Measurements from ENCODE around the gene HSPA12B.
"Not testable (repeated sequence)": the region's sequence is repeated elsewhere in the genome, so short reads cannot be mapped to it uniquely, and the experiment has no call there.

The HSPA12B gene

DNA sequence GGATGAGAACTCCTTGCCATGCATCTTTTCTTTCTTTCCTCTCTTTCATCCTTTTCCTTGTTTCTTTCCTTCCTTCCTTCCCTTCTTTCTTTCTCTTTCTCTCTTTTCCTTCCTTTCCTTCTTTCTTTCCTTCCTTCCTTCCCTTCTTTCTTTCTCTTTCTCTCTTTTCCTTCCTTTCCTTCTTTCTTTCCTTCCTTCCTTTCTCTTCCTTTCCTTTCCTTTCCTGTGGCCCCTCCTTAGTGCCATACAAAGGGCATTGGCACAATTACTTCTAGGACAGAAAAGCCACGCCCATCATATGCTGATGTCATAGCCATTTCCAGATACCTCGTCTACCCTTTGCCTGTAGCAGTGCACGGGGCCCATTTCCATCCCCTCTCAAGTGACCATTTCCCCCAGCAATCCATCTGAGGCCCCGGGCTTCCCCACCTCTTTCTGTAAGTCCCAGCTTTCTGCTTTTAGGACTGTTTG, 56.2 kb downstream of the HSPA12B start:
- no peak for DNase-seq

GRCh38 chr20:3789201-3789600, 56.7 kb downstream of the HSPA12B start:
- not testable (repeated sequence) for DNase-seq

DNA sequence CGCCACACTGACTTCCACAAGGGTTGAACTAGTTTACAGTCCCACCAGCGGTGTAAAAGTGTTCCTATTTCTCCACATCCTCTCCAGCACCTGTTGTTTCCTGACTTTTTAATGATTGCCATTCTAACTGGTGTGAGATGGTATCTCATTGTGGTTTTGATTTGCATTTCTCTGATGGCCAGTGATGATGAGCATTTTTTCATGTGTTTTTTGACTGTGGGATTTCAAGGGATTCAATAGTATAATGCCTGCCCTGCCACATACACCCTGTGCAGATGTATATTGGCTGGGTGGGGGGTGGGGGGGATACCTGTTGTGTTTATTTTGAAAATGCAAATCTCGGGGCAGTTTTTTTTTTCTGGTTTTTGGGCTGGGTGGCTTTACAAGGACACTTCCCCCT, 61.7 kb downstream of the HSPA12B start:
- not testable (repeated sequence) for DNase-seq

GRCh38 chr20:3794701-3795420, 62.4 kb downstream of the HSPA12B start:
- DNase-seq = no peak

DNA sequence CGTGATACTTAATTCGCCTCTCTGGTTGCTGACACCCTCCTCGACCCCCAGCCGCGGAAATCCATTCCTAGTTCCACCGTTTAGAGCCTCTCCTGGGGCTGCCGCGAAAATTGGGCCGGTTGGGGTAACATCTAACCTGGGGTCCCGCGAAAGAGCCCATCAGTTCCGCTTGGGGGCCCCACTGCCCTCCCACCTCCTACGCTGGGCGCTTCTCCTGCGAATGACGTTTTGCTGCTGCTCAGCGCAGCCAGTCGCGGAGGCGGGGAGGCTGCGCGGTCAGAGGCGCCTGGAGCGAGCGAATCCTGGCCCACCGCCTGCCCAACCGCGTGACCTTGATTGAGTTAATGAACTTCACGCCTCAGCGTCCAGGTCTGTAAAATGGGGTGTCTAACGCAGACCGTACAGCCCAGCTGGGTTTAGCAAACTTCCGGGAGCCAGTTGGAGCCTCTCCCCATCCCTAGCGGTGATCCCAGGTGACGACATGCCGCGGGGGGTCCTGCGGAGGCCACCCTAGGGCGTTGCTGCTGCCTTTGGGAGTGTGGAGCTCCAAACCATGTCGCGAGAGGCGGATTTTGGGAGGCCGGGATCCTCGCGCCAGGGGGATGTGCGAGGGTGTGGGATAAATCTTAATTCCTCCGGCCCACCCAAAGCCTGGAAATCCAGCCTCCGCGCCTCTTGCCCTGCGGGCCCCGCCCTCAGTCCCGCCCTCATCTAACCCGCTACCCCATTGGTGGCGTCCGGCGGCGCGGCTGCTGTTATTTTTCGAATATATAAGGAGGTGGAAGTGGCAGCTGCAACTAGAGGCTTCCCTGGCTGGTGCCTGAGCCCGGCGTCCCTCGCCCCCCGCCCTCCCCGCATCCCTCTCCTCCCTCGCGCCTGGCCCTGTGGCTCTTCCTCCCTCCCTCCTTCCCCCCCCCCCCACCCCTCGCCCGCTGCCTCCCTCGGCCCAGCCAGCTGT, 63.3 kb downstream of the HSPA12B start, which contains the start of gene CDC25B:
Gene CDC25B (plus strand): TSS at position 800 of the 958 bp plus-strand sequence. CDS start 222 bp downstream, outside the sequence.
- peak; percentile 95 for DNase-seq

GRCh38 chr20:3796477-3797225, 64.2 kb downstream of the HSPA12B start:
- DNase-seq = no peak

DNA sequence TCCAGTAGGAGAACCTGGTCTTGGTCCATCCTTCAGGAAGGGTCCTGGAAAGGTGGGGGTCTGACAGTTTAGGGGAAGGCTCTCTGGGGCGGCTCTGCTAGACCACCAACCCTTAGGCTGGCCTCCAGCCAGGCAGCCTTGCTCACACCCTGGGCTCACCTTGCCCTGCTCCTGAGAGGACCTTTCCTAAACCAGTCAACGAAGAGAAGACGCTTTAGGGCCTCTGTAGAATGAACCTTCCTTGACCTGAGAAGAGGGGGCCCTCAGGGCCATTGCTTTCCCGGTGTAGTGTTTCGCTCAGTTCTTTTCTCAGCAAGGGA, 64.7 kb downstream of the HSPA12B start:
- no peak for DNase-seq

- peak; percentile 77 for DNase-seq
These were observed 65.3 kb downstream of the HSPA12B start for GRCh38 chr20:3797592-3798372.

DNA sequence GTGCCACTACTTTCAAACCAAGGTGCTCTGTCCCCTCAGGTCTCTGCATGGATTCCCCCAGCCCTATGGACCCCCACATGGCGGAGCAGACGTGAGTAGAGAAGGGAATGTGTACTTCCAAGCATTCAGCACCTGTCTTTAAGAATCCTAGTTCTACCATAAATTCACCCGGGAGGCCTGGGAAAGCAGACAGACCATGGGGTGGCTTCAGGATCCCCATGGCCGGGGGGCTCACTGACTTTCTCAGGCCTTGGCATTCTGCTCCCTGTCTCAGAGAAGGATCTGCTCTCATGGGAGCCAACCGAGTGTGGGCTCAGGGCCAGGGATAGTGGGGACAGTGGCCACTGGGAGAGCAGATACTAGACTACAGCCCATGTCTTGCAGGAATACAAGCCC, 65.9 kb downstream of the HSPA12B start:
- DNase-seq = no peak

DNA sequence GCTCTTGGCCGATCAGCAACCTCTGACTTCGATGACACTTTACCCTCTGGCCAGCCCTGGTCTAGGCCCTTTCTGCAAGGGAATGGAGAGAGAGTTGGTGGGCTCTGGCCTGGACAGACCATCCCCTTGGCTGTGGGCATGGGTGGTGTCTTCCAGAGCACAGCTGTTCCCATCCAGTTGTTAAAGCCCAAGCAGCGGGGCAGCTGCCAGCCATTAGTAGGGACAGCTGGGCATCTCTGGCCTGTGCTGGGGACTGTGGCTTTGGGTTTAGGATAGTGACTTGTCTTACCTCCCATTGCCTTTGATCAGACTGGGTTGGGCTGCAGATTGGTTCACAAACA, 66.4 kb downstream of the HSPA12B start:
- no peak for DNase-seq

GRCh38 chr20:3800256-3800877, 67.9 kb downstream of the HSPA12B start:
- DNase-seq = no peak

DNA sequence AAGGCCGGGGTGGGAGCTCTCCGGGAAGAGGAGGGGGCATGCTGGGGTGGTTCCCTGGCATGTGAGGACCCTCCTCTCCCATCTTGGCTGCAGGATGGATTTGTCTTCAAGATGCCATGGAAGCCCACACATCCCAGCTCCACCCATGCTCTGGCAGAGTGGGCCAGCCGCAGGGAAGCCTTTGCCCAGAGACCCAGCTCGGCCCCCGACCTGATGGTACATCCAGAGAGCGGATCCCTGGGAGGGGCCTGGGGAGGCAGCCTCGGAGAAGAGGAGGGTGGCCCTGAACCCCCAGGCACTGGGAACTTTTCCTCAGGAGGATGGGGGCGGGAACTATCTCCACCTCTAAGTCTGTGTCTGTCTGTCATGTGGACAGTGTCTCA, 68.4 kb downstream of the HSPA12B start:
- no peak for DNase-seq

DNA sequence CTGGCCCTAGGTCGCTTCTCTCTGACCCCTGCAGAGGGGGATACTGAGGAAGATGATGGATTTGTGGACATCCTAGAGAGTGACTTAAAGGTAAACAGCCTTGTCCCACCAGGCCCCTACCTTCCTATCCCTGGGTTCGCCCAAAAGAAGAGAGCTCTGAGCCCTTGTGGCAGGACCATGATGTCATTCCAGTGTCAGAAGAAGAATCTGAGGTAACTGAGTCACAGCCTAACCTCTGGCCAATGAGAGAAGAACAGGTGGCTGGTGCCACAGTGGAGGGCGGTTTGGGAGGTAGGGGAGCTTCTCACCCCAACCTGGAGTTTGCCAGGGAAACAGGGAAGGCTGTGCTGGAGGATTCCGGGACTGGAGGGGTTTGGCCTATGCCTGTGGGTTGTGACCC, 68.8 kb downstream of the HSPA12B start:
- no peak for DNase-seq

DNA sequence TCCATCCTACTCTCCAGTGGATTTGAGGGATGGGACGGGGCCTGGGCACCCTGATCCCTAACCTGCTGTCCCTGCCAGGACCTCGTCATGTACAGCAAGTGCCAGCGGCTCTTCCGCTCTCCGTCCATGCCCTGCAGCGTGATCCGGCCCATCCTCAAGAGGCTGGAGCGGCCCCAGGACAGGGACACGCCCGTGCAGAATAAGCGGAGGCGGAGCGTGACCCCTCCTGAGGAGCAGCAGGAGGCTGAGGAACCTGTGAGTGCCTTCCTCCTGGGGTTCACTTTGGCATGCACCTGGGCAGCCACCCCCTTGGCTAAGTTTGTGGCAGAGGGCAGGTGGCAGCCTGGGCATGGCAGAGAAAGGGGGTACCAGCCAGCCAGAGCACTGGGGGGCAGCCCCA, 69.4 kb downstream of the HSPA12B start:
- no peak for DNase-seq

All from CD4-positive, alpha-beta T cell treated with Interleukin-17A for 4 hours (primary cell).